GM12878 (cell line): ENCODE data around the gene PDS5A. TPM values are rescaled to one million over a fixed set of nuclear protein-coding genes. Genes with fewer than 3 reads are reported as not detected.

Source experiments
- ATAC-seq: fragments of 200-7000 bp; cut with Tn5 transposase; 3 replicates; pipeline ENCODE4 v1.9.1; 2020; ENCODE audit warnings: mild to moderate bottlenecking, moderate library complexity
- BruUV-seq: library from RNA; stranded (reverse); fragments of 400-500 nt; replicated peaks from 2 replicates; lab custom pipeline; 2021; lab: Mats Ljungman, UMichigan
- CTCF ChIA-PET: fragments of 300-600 bp; sonication (Branson Sonifier 250); formaldehyde crosslinking; extraction: SDS; loops from one replicate; lab custom pipeline; 2021; ENCODE audit warnings: inconsistent platforms; lab: Yijun Ruan, JAX
- POLR2A ChIA-PET: fragments of 350-600 bp; formaldehyde crosslinking; extraction: SDS; loops from one replicate; lab custom pipeline; 2021; ENCODE audit warnings: inconsistent platforms; lab: Charles Lee
- RAD21 ChIA-PET: fragments of 300-600 bp; sonication (Branson Sonifier 250); formaldehyde crosslinking; loops from one replicate; lab custom pipeline; 2023; ENCODE audit warnings: antibody characterized with exemption; ENCODE audit not compliant: unreplicated experiment; lab: Charles Lee
- SMC1A ChIA-PET: fragments of 300-600 bp; sonication (Branson Sonifier 250); formaldehyde crosslinking; loops from one replicate; lab custom pipeline; 2023; ENCODE audit not compliant: unreplicated experiment, uncharacterized antibody; lab: Charles Lee
- DNase-seq: peaks from one replicate; pipeline ENCODE4 v3.0.0-alpha.2; 2011; ENCODE audit warnings: low read depth, low spot score
- FAIRE-seq: peaks from 3 replicates; lab custom pipeline; 2011; peaks lifted over from hg19 to GRCh38; lab: Jason Lieb, UNC
- H2AFZ ChIP-seq: 2 replicates; pipeline ENCODE4 v1.6.0; 2011; ENCODE audit warnings: low read depth, low read length, control low read depth; ENCODE audit not compliant: control insufficient read depth
- H3K27ac ChIP-seq: 2 replicates; pipeline ENCODE4 v1.5.1; 2011; ENCODE audit warnings: control low read depth; ENCODE audit not compliant: control insufficient read depth, insufficient read depth
- H3K27me3 ChIP-seq, 2 experiments: replicated peaks in 1 of 2; 2 replicates each; pipeline versions ENCODE4 v1.6.0 to v1.6.1; 2011; ENCODE audit warnings: low read length in 1 of 2; ENCODE audit not compliant: control insufficient read depth in 2 of 2, insufficient read depth in 2 of 2
- H3K36me3 ChIP-seq, 2 experiments: 2 replicates each; pipeline ENCODE4 v1.5.1; 2011; ENCODE audit warnings: low read length in 1 of 2; ENCODE audit not compliant: control insufficient read depth in 2 of 2, insufficient read depth in 2 of 2
- H3K4me1 ChIP-seq: 2 replicates; pipeline ENCODE4 v1.6.1; 2011; ENCODE audit warnings: mild to moderate bottlenecking, low read length, moderate library complexity, mixed read lengths; ENCODE audit not compliant: control insufficient read depth, insufficient read depth
- H3K4me2 ChIP-seq: 2 replicates; pipeline ENCODE4 v1.6.0; 2011; ENCODE audit warnings: control low read depth; ENCODE audit not compliant: control insufficient read depth, insufficient read depth
- H3K4me3 ChIP-seq: fragments of 200-600 bp; sonication (generic); 2 replicates; pipeline ENCODE4 v1.5.1; 2016
- H3K79me2 ChIP-seq: 2 replicates; pipeline ENCODE4 v1.6.0; 2011; ENCODE audit warnings: low read length; ENCODE audit not compliant: control insufficient read depth, insufficient read depth
- H3K9ac ChIP-seq: 2 replicates; pipeline ENCODE4 v1.8.0; 2011; ENCODE audit warnings: low read length, control low read depth, mixed read lengths; ENCODE audit not compliant: control insufficient read depth, insufficient read depth
- H3K9me3 ChIP-seq: replicated peaks from 3 replicates; pipeline ENCODE4 v1.5.1; 2011; ENCODE audit warnings: mild to moderate bottlenecking, low read length; ENCODE audit not compliant: control insufficient read depth, insufficient read depth
- H4K20me1 ChIP-seq: 2 replicates; pipeline ENCODE4 v1.6.0; 2011; ENCODE audit not compliant: control insufficient read depth, insufficient read depth
- HDAC6 ChIP-seq: fragments of 200-600 bp; sonication (generic); IDR thresholded peaks from one replicate; pipeline ENCODE4 v1.8.0; 2017; ENCODE audit warnings: antibody characterized with exemption; ENCODE audit not compliant: unreplicated experiment
- ZZZ3 ChIP-seq: IDR thresholded peaks from 2 replicates; pipeline ENCODE4 v1.6.1; 2011; ENCODE audit warnings: low read depth; ENCODE audit not compliant: control insufficient read depth, insufficient read length
- WGBS: methylation state at CpG from one replicate; pipeline ENCODE4 v1.1.6; 2016; ENCODE audit warnings: low lambda C conversion rate; ENCODE audit not compliant: insufficient replicate concordance, insufficient coverage; ENCODE audit errors: missing lambda C conversion rate; 5-methylcytosine and 5-hydroxymethylcytosine counted together
- in situ Hi-C: fragments of 300-500 bp; cut with MboI; formaldehyde crosslinking; loops from 9 replicates; pipeline ENCODE4 v1.14.3; 2018; ENCODE audit warnings: mixed read lengths
- intact Hi-C: fragments of 100-400 bp; cut with micrococcal nuclease; formaldehyde crosslinking; loops from one replicate; pipeline ENCODE4 v1.14.2; 2022; ENCODE audit not compliant: unreplicated experiment
- polyA plus RNA-seq, 11 experiments: library from polyadenylated mRNA; depleted of rRNA in 4 of 11; unstranded in 6 of 11; stranded (reverse) in 5 of 11; fragments of >200 nt; fragmentation: Nextera tagmentation in 4 of 11; fragmentation: Illumina TruSeq in 1 of 11; extraction: Ambion mirVana in 4 of 11; extraction: Trizol in 1 of 11; gene quantifications; 1 replicate in 1 of 11; 2 replicates in 10 of 11; pipeline versions ENCODE4 v1.2.1 to v1.2.3, GENCODE V29; 2011 to 2016; ENCODE audit warnings: inconsistent platforms in 2 of 11, missing spikeins in 2 of 11, low read depth in 1 of 11
- total RNA-seq, 4 experiments: library from RNA; depleted of rRNA in 3 of 4; stranded (reverse); fragments of >200 nt in 3 of 4; fragmentation: Illumina TruSeq in 1 of 4; extraction: Trizol in 1 of 4; gene quantifications; 2 replicates each; pipeline versions ENCODE4 v1.2.1 to v1.2.3, GENCODE V29; 2013 to 2021
- TF ChIP-seq, protein P1 (sequence below): fragments of 450-650 bp; IDR thresholded peaks from 2 replicates; pipeline ENCODE4 v1.6.1; 2018; ENCODE audit warnings: borderline replicate concordance, mild to moderate bottlenecking; ENCODE audit not compliant: partially characterized antibody

Gene PDS5A
- total and polyA plus RNA-seq, 10 of the 15 experiments (the other 5 are each of a cell fraction or from before 2014, with no cell fraction given): 13.7 to 69.7 (median 52.3) TPM

DNA sequence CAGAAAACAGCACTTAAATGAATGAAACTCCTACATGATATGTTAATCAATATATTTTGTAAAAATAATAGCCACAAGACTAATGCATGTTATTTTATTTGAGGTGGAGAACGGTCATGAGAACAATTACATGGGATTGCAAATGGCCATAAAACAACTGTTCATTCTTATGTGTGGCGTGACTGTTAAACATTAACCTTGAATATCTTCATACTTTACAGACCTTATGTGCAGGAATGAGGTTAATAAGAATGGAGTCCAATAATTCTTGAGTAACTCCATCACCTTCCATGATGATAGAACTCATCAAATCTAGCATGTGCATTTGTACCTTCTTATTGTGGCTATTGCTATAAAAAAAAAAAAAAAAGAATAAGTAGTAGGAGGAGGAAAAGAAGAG is 55.3 kb downstream of the PDS5A start (continued):
- no peak for TF ChIP-seq ZZZ3

DNA sequence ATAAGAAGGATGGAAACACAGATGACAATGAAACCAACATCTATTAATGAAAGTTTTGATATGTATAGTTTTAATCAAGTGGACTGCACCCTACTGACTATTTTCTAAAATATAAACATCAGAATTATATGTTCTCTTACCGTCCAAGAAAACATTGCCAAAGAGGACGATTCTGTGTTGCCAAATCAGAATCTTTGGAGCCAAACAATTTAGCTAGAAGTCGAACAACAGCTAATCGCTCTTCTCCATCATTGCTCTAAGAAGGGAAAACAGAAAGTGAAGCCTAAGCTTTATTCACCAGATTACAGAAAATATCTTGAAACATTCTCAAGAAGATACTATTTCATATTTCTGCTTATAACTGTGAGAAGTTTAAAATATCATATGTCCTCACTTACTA is 64.2 kb downstream of the PDS5A start:
- TF ChIP-seq HDAC6: no peak
- TF ChIP-seq, protein P1, sequence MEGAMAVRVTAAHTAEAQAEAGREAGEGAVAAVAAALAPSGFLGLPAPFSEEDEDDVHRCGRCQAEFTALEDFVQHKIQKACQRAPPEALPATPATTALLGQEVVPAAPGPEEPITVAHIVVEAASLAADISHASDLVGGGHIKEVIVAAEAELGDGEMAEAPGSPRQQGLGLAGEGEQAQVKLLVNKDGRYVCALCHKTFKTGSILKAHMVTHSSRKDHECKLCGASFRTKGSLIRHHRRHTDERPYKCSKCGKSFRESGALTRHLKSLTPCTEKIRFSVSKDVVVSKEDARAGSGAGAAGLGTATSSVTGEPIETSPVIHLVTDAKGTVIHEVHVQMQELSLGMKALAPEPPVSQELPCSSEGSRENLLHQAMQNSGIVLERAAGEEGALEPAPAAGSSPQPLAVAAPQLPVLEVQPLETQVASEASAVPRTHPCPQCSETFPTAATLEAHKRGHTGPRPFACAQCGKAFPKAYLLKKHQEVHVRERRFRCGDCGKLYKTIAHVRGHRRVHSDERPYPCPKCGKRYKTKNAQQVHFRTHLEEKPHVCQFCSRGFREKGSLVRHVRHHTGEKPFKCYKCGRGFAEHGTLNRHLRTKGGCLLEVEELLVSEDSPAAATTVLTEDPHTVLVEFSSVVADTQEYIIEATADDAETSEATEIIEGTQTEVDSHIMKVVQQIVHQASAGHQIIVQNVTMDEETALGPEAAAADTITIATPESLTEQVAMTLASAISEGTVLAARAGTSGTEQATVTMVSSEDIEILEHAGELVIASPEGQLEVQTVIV: no peak
- CTCF ChIA-PET: interaction anchor here (0.8 to 1.5 kb wide), 5 partner anchors 10 to 444 kb away, joined by 3 to 4 read pairs (median 3); no protein-coding TSS in a partner anchor
- H3K4me3 ChIP-seq: no peak overlapping the region
- POLR2A ChIA-PET: no interaction called here
- no peak for DNase-seq
- H4K20me1 ChIP-seq: no peaks in the 10 kb centered on the region
- H3K36me3 ChIP-seq: peaks cover 7 to 26% of the 10 kb centered on the region in 2 experiments; a peak in 3 of 4 replicates
- no peaks in the 10 kb centered on the region for H3K27me3 ChIP-seq
- SMC1A ChIA-PET: interaction anchor here (0.9 to 1.0 kb wide), 2 partner anchors 23 to 69 kb away, joined by 3 to 4 read pairs; no protein-coding TSS in a partner anchor
- WGBS: 99% methylated on average over 4 of the region's 4 CpGs
- no peak overlapping the region for H3K9ac ChIP-seq
- H2AFZ ChIP-seq: no peak overlapping the region
- no peak overlapping the region for H3K4me2 ChIP-seq
- no peaks in the 10 kb centered on the region for H3K4me1 ChIP-seq
- RAD21 ChIA-PET: interaction anchor here (0.7 kb wide), 1 partner anchor 62 kb away, joined by 4 read pairs; no protein-coding TSS in a partner anchor
- FAIRE-seq: no peak
- in situ Hi-C loops: no loop called here
- H3K79me2 ChIP-seq: no peaks in the 10 kb centered on the region
- H3K9me3 ChIP-seq: no peaks in the 10 kb centered on the region
- intact Hi-C loops: loop anchor here (5.0 kb wide), 1 partner anchor 64 kb away; the partner anchor contains the start of gene PDS5A
- BruUV-seq: no TSS peak
- no peak overlapping the region for H3K27ac ChIP-seq
- ATAC-seq: no peak
